ENCODE data around the gene ADGRB3.

DNA sequence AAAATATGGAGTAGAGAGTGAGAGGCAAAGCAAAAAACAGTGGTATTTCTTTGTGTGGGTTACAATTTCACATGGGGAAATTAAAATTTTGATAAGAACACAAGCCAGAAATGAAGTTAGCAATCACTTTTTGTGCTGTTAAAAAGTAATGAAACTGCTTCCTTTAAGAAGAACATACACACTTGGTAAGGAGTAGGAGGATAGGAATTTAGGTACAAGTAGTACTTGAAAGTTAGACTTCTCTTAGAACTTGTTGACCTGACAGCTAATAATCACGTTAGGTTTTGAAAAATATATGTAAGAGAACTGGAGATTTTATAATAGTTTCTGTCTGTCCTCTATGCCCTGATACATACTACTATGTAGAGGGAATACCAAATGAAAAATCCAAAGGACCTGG is 260.8 kb downstream of the ADGRB3 start:
- TF ChIP-seq, protein P1, sequence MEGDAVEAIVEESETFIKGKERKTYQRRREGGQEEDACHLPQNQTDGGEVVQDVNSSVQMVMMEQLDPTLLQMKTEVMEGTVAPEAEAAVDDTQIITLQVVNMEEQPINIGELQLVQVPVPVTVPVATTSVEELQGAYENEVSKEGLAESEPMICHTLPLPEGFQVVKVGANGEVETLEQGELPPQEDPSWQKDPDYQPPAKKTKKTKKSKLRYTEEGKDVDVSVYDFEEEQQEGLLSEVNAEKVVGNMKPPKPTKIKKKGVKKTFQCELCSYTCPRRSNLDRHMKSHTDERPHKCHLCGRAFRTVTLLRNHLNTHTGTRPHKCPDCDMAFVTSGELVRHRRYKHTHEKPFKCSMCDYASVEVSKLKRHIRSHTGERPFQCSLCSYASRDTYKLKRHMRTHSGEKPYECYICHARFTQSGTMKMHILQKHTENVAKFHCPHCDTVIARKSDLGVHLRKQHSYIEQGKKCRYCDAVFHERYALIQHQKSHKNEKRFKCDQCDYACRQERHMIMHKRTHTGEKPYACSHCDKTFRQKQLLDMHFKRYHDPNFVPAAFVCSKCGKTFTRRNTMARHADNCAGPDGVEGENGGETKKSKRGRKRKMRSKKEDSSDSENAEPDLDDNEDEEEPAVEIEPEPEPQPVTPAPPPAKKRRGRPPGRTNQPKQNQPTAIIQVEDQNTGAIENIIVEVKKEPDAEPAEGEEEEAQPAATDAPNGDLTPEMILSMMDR (IDR thresholded peaks at IDR 0.05; ENCODE audit: low read length) = no peak
- TF ChIP-seq EZH2 (IDR thresholded peaks at IDR 0.05; ENCODE audit: borderline replicate concordance, low read length) = no peak
